PC-9 (cell line): Measurements from ENCODE around the gene SORD. TPM values are rescaled to one million over a fixed set of nuclear protein-coding genes. Genes with fewer than 3 reads are reported as not detected.

Source experiments
- BruUV-seq: library from RNA; stranded (reverse); fragments of 400-500 nt; replicated peaks from 2 replicates; lab custom pipeline; 2021; lab: Mats Ljungman, UMichigan
- CTCF ChIA-PET: fragments of 300-600 bp; sonication (Branson Sonifier 250); formaldehyde crosslinking; loops from one replicate; lab custom pipeline; 2022; ENCODE audit warnings: antibody characterized with exemption; lab: Charles Lee
- POLR2A ChIA-PET: fragments of 300-600 bp; sonication (Branson Sonifier 250); formaldehyde crosslinking; loops from one replicate; lab custom pipeline; 2022; ENCODE audit warnings: antibody characterized with exemption; ENCODE audit not compliant: unreplicated experiment; lab: Charles Lee
- DNase-seq, 2 experiments: peaks; one replicate each; pipeline versions ENCODE4 v3.0.0 to v3.0.0-alpha.2; 2015 to 2022; ENCODE audit warnings: mixed read lengths in 1 of 2
- H2AFZ ChIP-seq: fragments of 200-600 bp; sonication (generic); 2 replicates; pipeline ENCODE4 v1.8.1; 2017; ENCODE audit warnings: antibody characterized with exemption
- H3F3A ChIP-seq: fragments of 200-600 bp; sonication (generic); 2 replicates; pipeline ENCODE4 v1.8.1; 2017; ENCODE audit warnings: antibody characterized with exemption, mild to moderate bottlenecking, low read depth; ENCODE audit not compliant: insufficient read depth
- H3K27ac ChIP-seq: fragments of 200-600 bp; sonication (generic); 2 replicates; pipeline ENCODE4 v1.6.1; 2016; ENCODE audit warnings: mixed run types
- H3K27me3 ChIP-seq: fragments of 200-600 bp; sonication (generic); 2 replicates; pipeline ENCODE4 v1.6.1; 2016; ENCODE audit warnings: low read depth, mixed run types; ENCODE audit not compliant: insufficient read depth
- H3K36me3 ChIP-seq: fragments of 200-600 bp; sonication (generic); 2 replicates; pipeline ENCODE4 v1.6.1; 2016; ENCODE audit warnings: low read depth, mixed run types
- H3K4me1 ChIP-seq: fragments of 200-600 bp; sonication (generic); replicated peaks from 2 replicates; pipeline ENCODE4 v1.6.1; 2016; ENCODE audit warnings: mixed run types; ENCODE audit not compliant: insufficient read depth
- H3K4me2 ChIP-seq: fragments of 200-600 bp; sonication (generic); 2 replicates; pipeline ENCODE4 v1.6.1; 2017; ENCODE audit warnings: mixed run types
- H3K4me3 ChIP-seq: fragments of 200-600 bp; sonication (generic); 2 replicates; pipeline ENCODE4 v1.6.1; 2016; ENCODE audit warnings: mixed run types
- H3K79me2 ChIP-seq: fragments of 200-600 bp; sonication (generic); 2 replicates; pipeline ENCODE4 v1.6.1; 2017; ENCODE audit warnings: low read depth, mixed run types
- H3K9me2 ChIP-seq: fragments of 200-600 bp; sonication (generic); 2 replicates; pipeline ENCODE4 v1.8.1; 2017; ENCODE audit warnings: mild to moderate bottlenecking; ENCODE audit not compliant: insufficient read depth
- H3K9me3 ChIP-seq: fragments of 200-600 bp; sonication (generic); 2 replicates; pipeline ENCODE4 v1.8.1; 2016; ENCODE audit warnings: low read depth; ENCODE audit not compliant: insufficient read depth
- H4K20me1 ChIP-seq: fragments of 200-600 bp; sonication (generic); 2 replicates; pipeline ENCODE4 v1.8.1; 2017; ENCODE audit not compliant: insufficient read depth
- EZH2 ChIP-seq: fragments of 200-600 bp; sonication (generic); IDR thresholded peaks from 2 replicates; pipeline ENCODE4 v1.8.0; 2017; ENCODE audit warnings: antibody characterized with exemption, low read depth
- intact Hi-C: fragments of 100-400 bp; cut with micrococcal nuclease; formaldehyde crosslinking; loops from one replicate; pipeline ENCODE4 v1.10.0; 2022; ENCODE audit not compliant: unreplicated experiment
- total RNA-seq: library from RNA; stranded (reverse); gene quantifications from 2 replicates; pipeline ENCODE4 v1.2.3, GENCODE V29; 2021
- TF ChIP-seq, protein P1 (sequence below): fragments of 200-600 bp; sonication (generic); conservative IDR thresholded peaks from 2 replicates; pipeline ENCODE4 v1.6.1; 2017; ENCODE audit warnings: mixed run types, antibody characterized with exemption, mild to moderate bottlenecking, moderate library complexity

Gene SORD
- total RNA-seq, 1 experiment from 2014 or later = 66.4 TPM

DNA sequence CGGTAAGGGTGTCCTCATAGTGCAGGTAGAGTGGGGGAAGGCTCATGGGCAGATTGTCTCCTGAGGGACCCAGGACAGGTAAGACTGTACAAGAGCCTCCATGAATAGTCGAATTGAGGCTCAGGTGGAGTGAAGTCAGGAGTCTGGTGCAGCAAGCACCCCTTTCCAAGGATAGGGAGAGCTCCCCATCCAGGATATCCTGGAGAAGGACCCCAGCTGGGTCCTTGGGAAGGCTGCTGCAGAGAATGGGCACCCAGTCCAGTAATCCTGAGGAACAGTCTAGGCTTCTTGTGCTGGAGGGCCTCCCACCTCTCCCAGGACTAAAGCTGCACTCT is 91.7 kb downstream of the SORD start:
- H3K4me1 ChIP-seq = no peaks in the 10 kb centered on the region
- H4K20me1 ChIP-seq = no peaks in the 10 kb centered on the region
- no peaks in the 10 kb centered on the region for H3K9me3 ChIP-seq
- H3K9me2 ChIP-seq = no peaks in the 10 kb centered on the region
- no peaks in the 10 kb centered on the region for H3F3A ChIP-seq
- ChIA-PET POLR2A (no interaction called here), CTCF (no interaction called here)
- H3K36me3 ChIP-seq = no peaks in the 10 kb centered on the region
- peaks cover 3% of the 10 kb centered on the region; the same call in 1 of the 2 replicates for H3K27me3 ChIP-seq
- H3K4me2 ChIP-seq = no peak overlapping the region
- H2AFZ ChIP-seq = no peak overlapping the region
- no peak overlapping the region for H3K27ac ChIP-seq
- DNase-seq = no peak
- intact Hi-C loops = loop anchor here (5.0 kb wide), 1 partner anchor 142 kb away; no protein-coding TSS in a partner anchor
- TF ChIP-seq EZH2 = no peak
- TF ChIP-seq, protein P1, sequence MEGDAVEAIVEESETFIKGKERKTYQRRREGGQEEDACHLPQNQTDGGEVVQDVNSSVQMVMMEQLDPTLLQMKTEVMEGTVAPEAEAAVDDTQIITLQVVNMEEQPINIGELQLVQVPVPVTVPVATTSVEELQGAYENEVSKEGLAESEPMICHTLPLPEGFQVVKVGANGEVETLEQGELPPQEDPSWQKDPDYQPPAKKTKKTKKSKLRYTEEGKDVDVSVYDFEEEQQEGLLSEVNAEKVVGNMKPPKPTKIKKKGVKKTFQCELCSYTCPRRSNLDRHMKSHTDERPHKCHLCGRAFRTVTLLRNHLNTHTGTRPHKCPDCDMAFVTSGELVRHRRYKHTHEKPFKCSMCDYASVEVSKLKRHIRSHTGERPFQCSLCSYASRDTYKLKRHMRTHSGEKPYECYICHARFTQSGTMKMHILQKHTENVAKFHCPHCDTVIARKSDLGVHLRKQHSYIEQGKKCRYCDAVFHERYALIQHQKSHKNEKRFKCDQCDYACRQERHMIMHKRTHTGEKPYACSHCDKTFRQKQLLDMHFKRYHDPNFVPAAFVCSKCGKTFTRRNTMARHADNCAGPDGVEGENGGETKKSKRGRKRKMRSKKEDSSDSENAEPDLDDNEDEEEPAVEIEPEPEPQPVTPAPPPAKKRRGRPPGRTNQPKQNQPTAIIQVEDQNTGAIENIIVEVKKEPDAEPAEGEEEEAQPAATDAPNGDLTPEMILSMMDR = no peak
- no peaks in the 10 kb centered on the region for H3K79me2 ChIP-seq
- H3K4me3 ChIP-seq = no peak overlapping the region
- BruUV-seq = no TSS peak

DNA sequence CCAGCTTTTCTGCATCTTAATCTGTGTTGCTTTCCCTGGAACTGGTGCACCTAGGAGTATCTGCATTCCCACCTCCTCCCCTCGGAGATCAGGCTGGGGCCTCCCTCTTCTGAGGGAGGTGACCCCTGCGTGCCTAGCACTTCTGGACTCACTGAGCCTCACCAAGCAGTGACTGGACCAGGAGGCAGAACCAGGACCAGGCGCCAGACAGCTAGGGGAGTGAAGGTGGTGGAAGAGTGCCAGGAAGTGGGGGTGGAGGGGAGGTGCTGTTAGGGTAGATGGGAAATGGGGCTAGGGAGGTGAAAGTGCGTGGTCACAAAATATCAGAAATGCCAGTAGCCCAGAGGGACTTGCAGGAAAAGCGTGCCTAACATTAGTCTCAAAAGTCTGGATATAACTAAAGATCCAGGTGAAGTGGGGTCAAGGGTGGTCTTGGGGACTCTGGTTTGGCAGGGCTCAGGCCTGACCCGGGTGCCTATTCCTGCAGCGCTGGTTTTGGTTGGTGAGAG is 92.4 kb downstream of the SORD start:
- Histone ChIP-seq H3K36me3 (no peaks in the 10 kb centered on the region), H3K4me3 (no peak overlapping the region), H4K20me1 (no peaks in the 10 kb centered on the region), H3F3A (no peaks in the 10 kb centered on the region), H3K4me1 (no peaks in the 10 kb centered on the region), H3K4me2 (no peak overlapping the region), H3K9me3 (no peaks in the 10 kb centered on the region), H2AFZ (no peak overlapping the region), H3K79me2 (no peaks in the 10 kb centered on the region), H3K9me2 (no peaks in the 10 kb centered on the region), H3K27me3 (peaks cover 3% of the 10 kb centered on the region; the same call in 1 of the 2 replicates), H3K27ac (no peak overlapping the region)
- CTCF ChIA-PET = no interaction called here
- no peak for DNase-seq
- intact Hi-C loops = loop anchor here (5.0 kb wide), 1 partner anchor 143 kb away; no protein-coding TSS in a partner anchor
- BruUV-seq = no TSS peak
- TF ChIP-seq, protein P1 = no peak
- no peak for TF ChIP-seq EZH2
- POLR2A ChIA-PET = no interaction called here

DNA sequence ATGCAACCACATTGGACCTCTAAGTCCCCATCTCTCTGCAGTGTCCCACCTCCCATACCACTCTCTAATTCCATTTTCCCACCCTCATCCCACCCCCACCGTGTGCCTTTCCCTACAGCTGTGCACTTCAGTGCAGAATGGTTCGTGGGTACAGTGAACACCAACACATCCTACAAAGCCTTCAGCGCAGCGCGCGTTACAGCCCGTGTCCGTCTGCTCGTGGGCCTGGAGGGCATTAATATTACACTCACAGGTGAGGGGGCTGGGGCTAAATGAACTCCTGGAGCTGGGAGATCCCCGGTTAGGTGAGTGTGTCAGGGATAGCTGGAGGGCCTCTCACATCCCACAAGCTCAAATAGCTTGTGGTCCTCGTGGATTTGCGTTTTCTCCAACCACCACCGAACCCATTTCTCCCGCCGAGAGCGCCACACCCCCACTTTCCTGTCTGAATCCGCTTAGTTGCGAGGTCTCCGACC is 93.0 kb downstream of the SORD start:
- peaks cover 3% of the 10 kb centered on the region; the same call in 1 of the 2 replicates for H3K27me3 ChIP-seq
- H4K20me1 ChIP-seq = no peaks in the 10 kb centered on the region
- BruUV-seq = no TSS peak
- H3K79me2 ChIP-seq = no peaks in the 10 kb centered on the region
- H3F3A ChIP-seq = no peaks in the 10 kb centered on the region
- H3K27ac ChIP-seq = no peak overlapping the region
- no peak overlapping the region for H3K4me3 ChIP-seq
- no peak overlapping the region for H2AFZ ChIP-seq
- H3K9me3 ChIP-seq = no peaks in the 10 kb centered on the region
- ChIA-PET CTCF (interaction anchor here (0.6 kb wide), 1 partner anchor 563 kb away, joined by 4 read pairs; no protein-coding TSS in a partner anchor), POLR2A (no interaction called here)
- H3K36me3 ChIP-seq = no peaks in the 10 kb centered on the region
- no peaks in the 10 kb centered on the region for H3K9me2 ChIP-seq
- DNase-seq = no peak
- intact Hi-C loops = loop anchor here (5.0 kb wide), 1 partner anchor 144 kb away; no protein-coding TSS in a partner anchor
- no peak overlapping the region for H3K4me2 ChIP-seq
- no peaks in the 10 kb centered on the region for H3K4me1 ChIP-seq
- no peak for TF ChIP-seq EZH2
- TF ChIP-seq, protein P1 = no peak
